Inflammatory macrophage treated with lipopolysaccharide for 4 hours (primary cell): Measurements from ENCODE around the gene SKI.

Experiments used
- DNase-seq: peaks from one replicate; pipeline ENCODE4 v3.0.0-alpha.2; 2020

SKI gene

DNA sequence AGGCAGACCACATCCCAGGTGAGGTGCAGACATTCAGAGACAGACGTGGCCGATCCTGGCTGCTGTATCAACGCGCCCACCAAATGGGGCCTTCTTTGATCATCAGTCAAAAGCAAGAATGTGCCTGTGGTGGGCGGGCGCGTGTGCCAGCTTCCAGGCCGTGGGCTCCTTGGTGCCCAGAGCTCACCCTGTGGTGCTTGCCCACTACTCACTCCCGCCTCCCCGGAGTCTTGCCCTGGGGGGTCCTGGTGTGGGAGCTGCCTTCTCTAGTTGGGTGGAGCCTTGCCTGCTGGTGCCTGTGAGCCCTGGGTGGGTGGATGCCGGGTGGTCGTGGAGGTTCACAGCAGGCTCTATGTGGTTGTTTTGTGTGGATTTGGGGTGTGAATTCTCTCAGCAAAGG lies 70.6 kb downstream of the SKI start:
- no peak for DNase-seq

DNA sequence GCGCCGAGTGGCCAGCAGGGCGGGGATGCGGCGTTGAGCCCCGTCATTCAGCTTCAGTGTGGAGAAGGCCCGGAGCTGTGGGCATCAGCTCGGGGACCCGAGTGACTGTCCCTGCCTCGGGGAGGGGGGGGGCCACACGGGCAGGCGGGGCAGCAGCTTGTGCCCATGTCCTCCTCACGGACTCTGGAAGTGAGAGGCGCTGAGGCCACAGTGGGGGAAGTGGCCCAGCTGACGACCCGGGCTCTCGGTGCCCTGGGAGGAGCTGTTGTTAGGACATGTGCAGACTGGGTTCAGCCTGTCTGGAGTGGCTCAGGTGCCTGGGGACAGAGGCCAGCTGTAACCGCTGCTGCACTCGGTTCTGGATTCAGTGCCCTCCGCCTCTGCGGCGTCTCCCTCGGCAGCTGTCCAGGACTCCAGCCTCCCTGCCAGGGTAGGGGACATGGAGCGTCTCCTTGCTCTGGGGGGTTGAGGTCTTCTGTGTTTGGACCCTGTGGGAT lies 71.1 kb downstream of the SKI start:
- DNase-seq, result peak; percentile 41

DNA sequence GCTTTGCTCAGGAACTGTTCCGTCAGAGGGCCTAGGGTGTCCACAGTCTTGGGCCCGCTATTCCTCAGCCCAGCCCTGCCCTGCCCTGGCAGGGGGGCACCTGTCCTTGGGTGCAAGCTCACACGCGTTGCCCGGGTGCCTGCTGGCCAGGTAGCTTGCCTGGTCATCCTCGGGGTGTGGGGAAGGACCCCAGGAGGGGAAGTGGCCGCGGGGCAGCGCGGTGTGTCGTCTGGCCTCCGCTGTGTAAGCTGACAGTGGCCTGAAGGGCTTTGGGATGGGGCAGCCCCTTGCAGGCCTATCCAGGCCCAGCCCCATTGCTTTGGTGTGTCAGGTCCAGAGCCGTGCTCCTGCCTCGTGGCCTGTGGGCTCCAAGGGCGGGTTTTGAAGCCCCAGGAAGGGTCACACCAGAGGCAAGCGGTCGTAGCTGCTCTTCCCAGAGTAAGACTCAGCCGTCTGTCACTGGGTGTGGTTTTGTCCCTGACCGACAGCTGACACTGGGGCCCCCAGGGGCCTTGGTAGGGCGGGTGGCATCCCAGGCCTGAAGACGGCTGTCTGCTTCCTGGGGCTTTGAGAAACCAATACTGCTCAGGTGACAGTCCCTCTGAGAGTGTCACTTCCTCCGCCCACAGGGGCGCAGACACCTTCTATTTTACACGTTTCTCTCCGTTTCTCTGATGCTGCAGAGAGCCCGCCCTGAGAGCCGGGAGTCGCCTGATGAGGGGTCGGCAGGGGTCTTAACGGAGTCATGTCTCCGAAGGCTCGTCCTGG lies 72.1 kb downstream of the SKI start:
- DNase-seq, result peak; percentile 74

DNA sequence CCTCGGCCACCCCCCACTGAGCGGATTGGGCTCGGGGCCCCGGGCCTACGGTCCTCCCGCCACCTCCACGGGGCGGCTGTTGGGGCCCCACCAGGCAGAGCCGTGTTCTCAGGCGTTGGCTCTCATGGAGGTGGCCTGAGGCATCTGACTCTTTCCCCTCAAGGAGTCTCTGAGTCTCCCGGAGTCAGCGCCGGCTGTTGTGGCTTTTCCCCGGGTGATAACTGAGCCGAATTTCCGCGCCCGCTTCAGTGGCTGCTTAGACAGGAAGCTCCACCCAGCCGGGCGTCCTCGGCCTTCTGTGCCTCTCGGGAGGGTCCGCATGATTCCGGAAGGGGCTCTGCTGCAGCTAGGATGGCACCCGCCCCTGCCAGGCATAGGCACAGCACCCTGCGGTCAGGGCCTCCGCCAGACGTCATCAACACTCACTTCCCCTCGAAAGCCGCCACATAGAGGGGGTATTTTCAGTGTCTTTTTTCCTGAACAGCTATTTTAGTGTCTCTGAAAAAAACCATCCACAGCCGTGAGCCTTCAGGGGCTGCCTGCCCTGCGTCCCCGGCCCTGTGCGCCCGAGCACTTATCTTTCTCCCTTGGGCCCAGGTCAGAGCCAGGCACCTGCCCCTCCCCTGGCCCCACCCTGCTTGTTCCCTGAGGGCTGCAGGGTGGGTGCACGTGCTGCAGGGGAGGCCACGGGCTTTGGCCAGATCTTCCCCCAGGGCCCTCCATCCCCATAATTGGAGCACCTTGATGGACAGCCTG lies 72.9 kb downstream of the SKI start:
- peak; percentile 88 for DNase-seq

DNA sequence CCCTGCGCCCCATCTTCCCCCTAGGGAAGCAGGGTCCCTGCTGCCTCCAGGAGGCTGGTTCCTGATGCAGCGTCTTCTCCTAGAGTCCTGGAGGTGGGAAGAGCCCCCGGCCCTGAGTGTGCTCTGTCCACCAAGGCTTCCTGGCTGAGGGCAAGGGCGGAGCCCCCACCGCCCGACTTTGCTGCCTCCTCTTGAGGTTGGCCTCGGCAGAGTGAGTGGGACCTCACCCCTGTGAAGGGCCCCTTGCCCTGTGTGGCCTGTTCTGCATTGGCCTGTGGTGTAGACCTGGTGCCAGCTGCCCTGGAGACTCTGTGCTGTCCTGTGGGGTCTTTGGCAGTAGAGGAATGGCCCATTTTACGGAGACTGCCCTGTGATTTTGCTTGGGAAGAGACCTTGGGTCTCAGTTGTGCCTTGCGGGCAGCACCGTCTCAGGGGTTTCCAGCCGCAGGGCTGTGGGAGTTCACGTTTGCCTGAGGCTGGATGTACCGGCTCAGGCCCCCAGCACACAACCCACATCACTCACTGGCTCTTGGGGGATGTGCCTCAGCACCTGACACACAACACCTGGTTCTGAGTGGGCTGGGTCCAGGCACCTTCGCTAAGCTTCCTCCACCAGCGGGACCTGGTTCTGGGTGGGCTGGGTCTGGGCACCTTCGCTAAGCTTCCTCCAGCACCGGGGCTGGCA lies 73.6 kb downstream of the SKI start:
- no peak for DNase-seq

DNA sequence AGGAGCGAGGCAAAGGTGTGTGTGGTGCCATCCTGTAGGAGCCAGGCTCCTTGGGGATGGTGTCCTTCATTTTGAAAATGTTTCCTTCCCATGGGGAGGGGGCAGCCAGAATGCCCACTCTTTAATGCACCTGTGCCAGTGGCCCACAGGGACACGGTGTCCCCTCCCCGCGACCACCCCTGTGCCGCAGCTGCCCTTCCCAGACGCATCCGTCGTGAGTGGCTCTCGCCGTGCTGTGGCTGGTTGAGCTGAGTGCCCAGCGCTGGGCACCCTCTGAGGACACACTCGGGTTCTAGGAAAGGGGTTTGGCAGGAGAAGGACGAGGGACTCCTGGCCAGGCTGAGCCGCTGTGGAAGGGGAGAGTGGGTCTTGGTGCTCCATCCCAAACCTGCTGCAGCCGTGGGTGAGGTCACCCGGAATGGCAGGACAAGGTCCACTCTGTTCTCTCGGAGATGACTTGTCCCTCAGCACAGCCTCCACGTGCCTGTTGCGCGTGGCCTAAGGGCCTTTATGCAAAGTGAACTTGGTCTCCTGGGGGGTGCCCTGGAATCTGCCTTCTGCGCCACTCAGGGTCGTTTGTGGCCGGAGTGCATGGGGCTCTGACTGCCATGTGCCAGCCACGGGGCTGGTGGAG lies 74.3 kb downstream of the SKI start:
- DNase-seq, result no peak

DNA sequence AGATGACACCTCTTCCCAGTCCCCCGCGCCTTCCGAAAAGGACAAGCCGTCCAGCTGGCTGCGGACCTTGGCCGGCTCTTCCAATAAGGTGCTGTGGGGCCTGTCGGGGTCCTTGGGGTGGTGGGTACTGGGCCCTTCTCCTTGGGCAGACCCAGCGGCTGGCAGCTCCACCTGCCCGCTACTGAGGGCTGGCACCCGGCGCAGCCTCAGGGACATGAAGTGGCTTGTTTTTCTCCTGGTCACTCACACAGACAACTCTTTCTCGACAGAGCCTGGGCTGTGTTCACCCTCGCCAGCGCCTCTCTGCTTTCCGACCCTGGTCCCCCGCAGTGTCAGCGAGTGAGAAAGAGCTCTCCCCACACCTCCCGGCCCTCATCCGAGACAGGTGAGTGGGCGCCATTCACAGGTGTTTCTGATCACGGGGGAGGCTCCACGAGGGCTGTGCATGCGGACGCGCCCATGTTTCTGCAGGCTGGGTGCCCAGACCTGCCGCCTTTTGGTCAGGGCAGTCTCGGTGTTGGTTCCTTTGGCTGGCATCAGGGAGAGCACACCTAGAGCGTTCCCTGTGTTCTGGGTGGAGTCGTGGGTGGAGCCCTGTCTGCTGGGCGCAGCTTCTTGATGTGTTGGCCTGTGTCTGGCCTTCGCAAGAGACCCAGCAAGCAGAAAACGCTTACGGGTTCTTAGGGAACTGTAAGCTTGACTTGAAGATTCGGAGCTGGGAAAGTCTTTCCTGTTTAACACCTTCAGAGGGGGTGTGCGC lies 75.1 kb downstream of the SKI start:
- DNase-seq, result no peak

DNA sequence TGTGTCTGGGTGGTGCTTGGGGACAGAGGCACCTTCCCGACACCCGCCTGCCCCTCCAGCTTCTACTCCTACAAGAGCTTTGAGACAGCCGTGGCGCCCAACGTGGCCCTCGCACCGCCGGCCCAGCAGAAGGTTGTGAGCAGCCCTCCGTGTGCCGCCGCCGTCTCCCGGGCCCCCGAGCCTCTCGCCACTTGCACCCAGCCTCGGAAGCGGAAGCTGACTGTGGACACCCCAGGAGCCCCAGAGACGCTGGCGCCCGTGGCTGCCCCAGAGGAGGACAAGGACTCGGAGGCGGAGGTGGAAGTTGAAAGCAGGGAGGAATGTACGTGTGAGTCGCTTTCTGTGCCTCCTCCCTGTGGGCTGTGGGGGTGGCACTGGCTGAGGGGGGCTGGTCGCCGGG lies 75.7 kb downstream of the SKI start:
- DNase-seq, result no peak

DNA sequence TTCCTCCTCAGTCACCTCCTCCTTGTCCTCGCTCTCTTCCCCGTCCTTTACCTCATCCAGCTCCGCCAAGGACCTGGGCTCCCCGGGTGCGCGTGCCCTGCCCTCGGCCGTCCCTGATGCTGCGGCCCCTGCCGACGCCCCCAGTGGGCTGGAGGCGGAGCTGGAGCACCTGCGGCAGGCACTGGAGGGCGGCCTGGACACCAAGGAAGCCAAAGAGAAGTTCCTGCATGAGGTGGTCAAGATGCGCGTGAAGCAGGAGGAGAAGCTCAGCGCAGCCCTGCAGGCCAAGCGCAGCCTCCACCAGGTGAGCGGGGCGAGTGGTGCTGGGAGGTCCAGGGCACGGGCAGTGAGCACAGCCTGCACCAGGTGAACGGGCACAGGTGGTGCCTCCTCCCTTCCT lies 76.2 kb downstream of the SKI start:
- DNase-seq, result no peak

DNA sequence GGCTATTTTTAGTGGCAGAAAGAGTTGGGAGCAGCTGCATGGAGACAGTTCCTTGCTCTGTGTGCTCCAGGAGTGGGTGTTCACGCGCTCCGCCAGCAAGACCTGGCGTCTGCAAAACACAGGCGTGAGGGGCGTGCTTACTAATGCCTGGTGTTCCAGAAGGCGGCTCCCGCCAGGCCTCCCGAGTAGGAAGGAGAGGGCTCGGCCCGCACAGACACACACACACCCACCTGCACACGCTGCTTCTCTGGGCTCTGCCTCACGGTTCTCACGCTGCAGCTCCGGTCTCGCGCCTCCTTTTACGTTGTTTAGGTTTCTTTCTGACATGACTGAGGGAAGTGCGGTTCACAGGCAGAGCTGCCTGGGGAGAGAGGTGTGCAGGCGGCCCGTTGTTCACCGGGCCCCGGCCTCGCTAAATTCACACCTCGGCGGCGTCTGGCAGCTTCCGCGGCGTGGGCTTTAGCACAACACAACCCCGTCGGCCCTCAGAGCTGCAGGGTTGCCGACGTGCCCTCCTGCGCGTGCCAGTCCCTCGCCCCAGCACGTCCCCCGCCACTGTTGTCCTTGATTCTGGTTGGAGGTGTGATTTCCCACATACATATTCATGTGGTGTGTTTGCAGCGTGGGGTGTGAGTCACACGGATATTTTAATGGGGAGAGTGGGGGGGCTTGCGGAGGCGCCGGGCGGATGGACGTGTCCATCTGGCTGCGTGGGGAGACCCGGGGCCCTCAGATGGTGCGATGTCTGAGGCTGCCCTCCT lies 77.0 kb downstream of the SKI start:
- DNase-seq, result no peak

DNA sequence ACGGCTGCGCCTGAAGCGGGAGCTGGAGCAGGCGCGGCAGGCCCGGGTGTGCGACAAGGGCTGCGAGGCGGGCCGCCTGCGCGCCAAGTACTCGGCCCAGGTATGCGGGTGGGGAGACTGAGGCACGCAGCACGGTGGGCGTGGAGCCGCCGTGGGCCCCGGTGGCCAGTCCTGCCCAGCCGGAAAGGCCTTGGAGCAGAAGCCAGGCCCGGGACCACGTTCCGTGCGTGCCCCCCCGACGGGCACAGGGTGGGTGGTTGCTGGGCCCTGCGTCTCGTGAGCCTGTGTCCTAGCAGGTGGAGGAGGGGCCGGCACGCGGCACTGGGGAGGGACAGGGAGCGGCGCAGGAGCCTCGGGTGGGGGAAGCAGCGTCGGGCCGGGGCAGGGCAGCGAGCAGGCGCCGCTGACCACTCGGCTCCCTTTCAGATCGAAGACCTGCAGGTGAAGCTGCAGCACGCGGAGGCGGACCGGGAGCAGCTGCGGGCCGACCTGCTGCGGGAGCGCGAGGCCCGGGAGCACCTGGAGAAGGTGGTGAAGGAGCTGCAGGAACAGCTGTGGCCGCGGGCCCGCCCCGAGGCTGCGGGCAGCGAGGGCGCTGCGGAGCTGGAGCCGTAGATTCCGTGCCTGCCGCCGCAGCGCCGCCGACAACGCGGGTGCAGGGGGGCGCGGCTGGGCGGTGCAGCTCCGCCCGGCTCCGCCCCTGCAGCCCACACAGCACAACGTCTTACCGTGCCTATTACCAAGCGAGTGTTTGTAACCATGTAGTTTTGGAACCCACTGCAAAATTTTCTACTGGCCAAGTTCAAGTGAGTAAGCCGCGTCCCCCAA lies 78.2 kb downstream of the SKI start:
- no peak for DNase-seq

DNA sequence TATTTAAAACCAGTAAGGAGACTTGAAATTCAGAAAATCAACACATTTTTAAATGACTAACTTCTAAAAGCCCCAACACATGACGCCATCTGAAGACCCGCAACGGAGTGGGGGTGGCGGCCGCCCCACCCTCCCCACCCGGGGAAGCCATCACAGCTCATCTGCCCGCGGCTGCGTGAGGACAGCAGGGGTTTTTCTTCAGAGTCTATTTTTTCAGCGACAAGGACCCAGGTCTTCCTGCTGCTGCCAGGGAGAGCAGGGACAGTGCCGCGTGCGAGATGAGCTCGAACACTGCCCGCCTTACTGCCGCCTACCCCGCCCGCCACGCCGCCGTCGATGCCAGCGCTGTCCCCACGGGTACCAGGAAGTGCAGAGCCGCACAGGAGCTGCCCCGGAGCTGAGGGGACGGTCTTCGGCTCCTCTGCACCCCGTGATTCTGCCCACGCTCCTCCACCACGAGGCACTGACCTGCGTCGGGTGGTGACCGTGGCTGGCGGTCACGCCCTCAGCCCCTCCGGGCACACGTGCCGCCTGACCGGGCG lies 79.0 kb downstream of the SKI start:
- no peak for DNase-seq

DNA sequence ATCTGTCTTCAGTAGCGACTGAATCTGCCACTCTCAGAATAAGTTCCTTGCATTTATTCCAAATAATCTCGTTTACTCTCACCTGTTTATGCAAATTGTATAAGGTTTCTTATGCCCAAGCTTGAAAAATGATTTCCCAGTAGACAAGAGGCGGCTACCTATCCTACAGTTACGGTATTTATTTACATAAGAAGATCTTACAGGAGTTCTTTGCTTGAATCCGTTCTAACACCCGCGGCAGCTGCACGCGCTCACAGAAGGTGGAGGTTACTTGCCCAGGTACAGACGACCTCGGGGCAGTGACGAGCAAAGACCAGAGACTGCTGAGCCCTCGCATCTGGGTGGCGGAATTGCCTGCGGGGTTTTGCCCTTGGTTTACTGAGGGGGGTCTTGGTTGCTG lies 79.9 kb downstream of the SKI start:
- DNase-seq, result no peak

DNA sequence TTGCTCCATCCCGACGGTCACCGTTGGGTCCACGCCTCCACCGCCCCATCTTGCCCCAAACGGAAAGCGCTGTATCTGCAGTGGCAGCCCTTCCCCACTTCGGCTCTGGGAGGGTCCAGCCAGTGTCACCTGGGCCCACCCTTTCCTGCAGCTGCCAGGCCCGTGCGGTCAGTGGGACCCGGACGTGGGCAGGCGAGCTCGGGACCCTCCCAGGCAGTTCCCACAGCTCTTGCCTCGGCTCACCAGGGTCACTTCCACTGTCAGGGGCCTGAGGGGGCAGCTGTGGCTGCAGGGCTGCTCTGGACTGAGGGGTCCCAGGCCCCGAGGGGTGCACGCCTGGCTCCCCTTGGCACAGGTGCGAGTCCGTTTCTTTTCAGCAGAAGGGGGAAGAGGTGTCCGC lies 80.7 kb downstream of the SKI start:
- no peak for DNase-seq

DNA sequence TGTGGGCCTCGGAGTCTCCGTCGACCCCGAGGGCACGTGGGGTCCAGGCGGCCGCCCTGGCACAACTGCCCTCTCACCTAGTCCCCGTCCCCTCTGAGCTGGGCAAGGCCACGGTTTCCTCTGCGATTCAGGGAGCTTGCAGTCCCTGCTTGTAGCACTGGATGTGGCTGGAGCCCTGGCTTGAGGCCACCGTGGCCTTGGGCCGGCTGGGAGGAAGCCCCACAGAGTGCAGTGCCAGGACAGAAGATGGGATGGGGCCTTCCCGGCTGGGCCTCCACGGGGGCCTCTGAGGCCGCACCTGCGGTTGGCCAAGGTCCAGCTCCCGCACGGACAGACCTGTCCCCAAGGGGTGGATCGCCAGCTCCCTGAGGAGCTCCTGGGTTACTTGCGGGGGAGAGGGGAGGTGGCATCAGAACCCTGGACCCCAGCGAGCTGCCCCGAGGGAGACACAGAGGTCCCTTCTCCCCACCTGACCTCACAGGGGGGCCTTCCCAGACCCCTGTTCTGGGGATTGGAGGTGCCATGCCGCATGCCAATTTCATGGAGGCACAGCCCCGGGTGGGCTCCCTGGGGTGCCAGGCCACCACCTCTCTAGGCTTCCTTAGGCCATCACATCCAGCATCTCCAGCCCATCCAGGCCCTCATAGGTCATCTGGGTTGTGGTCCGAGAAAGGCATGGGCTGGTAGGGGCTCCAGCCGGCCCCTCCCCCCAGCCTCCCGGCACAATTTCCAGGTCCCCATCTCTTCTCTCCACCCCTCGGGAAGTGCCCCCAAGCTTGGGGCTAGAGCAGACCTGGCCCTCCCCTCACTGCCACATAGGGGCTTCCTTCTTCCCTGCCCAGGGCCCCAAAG lies 82.4 kb downstream of the SKI start:
- DNase-seq, result no peak

DNA sequence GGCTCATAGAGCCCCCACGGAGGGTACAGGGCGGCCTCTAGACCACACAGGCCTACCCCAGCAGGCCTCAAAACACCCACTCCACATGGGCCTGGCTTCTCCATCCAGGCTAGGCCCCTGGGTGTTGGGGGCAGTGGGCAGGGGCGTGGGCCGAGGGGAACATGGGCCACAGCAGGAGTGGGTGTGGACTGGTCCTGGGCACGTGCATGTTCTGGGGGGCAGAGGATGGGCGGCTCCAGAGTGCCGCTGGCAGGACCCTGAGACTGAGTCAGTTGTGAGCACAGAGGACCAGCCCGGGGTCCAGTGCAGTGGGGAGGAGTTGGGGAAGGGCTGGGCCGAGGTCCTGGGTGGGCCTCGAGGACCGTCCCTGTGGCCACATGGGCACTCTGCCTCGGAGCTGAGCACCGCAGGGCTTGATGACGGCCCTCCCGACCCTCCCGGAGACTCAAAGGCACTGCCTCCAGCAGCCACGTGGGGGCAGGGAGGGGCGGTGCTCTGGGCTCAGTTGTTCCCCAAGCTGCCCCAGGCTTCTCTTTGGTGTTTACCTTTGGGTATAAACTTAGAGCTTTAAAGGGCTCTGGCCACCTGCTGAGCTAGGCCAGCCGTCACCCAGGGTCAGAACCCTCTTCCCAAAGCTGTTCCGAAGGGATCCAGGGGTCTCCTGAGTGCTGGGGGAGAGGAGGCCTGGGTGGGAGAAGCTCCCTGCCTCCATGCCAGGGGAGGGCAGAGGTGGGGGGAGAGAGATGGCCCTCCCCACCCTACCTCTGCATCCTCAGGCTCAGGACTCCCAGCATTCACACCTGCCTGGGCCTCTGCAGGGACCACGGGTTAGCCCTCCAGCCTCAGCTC lies 83.3 kb downstream of the SKI start:
- DNase-seq, result peak; percentile 20

DNA sequence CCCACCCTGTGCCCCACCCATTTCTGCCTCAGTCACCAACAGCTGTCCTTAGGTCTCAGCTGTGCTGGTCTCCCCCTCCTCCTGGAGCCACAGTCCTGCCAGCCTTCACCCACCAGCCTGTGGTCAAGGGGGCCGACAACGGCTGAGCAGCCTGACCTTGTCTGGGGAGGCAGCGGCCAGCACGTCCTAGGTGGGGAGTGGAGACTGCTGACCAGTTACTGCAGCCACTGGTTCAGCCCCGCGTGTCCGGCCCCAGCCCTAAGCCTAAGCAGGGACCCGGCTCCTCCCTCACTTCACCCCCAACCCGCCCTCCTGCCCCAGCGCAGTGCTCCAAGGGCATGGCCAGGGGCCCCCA lies 84.0 kb downstream of the SKI start:
- DNase-seq, result no peak

DNA sequence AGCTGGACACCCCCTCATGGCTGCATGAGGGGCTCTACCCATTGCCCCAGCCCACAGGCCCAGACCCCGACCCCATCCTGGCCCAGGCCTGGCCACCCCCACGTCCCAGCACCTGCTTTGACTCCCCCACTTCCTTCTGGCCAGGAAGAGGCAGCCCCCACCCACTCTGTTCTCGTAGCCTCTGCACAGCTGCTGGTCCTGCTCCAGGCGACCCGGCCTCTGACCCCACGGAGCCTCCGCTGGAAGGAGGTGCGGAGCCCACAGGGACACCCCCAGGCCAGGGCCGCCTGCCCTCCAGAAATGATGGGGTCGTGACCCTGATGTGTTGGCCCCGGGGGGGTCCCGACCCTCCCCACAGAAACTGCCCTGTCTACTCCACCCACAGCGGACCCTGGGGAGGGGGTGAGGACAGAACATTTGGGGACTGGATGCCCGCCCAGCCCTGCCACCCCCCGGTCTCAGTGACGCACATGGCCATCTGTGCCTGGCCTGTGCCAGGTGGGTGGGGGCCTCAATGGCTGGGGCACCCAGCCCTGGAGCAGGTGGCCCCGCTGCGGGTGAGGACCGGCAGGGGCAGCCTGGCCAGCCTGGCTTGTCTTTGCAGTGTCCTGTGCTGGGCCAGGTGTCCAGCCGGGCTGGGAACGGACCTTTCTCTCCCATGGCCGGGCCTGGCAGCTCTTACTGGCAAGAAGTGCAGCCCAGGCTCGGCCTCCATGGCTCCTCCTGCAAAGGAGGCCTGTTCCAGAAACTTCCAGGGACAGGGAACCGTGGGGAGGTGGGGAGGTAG lies 84.6 kb downstream of the SKI start:
- no peak for DNase-seq
